H9 (cell line): ENCODE measurements around the gene NCOA1. TPM values are rescaled to one million over a fixed set of nuclear protein-coding genes. Genes with fewer than 3 reads are reported as not detected.
A peak's percentile ranks its signal among the peaks of the same experiment; 100 is the strongest.

Source experiments
- DNase-seq: peaks from one replicate; pipeline ENCODE4 v3.0.0-alpha.2; 2017
- H2AFZ ChIP-seq: one replicate; pipeline ENCODE4 v1.6.1; 2013; ENCODE audit warnings: mild to moderate bottlenecking, low read length, control low read depth, moderate library complexity
- H2AK5ac ChIP-seq: 2 replicates; pipeline ENCODE4 v1.6.1; 2013; ENCODE audit warnings: low read length, control low read depth, mixed read lengths; ENCODE audit not compliant: insufficient read length
- H2BK120ac ChIP-seq: one replicate; pipeline ENCODE4 v1.6.1; 2013; ENCODE audit warnings: low read depth, mild to moderate bottlenecking, low read length, control low read depth, inconsistent platforms; ENCODE audit not compliant: poor library complexity, severe bottlenecking
- H2BK12ac ChIP-seq: 2 replicates; pipeline ENCODE4 v1.6.1; 2013; ENCODE audit warnings: low read length, control low read depth, mixed read lengths, low read depth; ENCODE audit not compliant: insufficient read length
- H2BK15ac ChIP-seq: 2 replicates; pipeline ENCODE4 v1.6.1; 2013; ENCODE audit warnings: low read depth, low read length, control low read depth
- H2BK20ac ChIP-seq: one replicate; pipeline ENCODE4 v1.6.1; 2013; ENCODE audit warnings: low read depth, mild to moderate bottlenecking, low read length, control low read depth, inconsistent platforms; ENCODE audit not compliant: poor library complexity, severe bottlenecking
- H2BK5ac ChIP-seq: 2 replicates; pipeline ENCODE4 v1.6.1; 2013; ENCODE audit warnings: low read length, control low read depth, mixed read lengths; ENCODE audit not compliant: insufficient read length
- H3K14ac ChIP-seq: 2 replicates; pipeline ENCODE4 v1.6.1; 2013; ENCODE audit warnings: low read length, control low read depth; ENCODE audit not compliant: insufficient read depth
- H3K18ac ChIP-seq: 2 replicates; pipeline ENCODE4 v1.6.1; 2013; ENCODE audit warnings: low read depth, mild to moderate bottlenecking, mixed read lengths, low read length, control low read depth; ENCODE audit not compliant: insufficient read length
- H3K23ac ChIP-seq: 2 replicates; pipeline ENCODE4 v1.6.1; 2013; ENCODE audit warnings: low read length, control low read depth, mixed read lengths, low read depth; ENCODE audit not compliant: insufficient read length
- H3K23me2 ChIP-seq: 2 replicates; pipeline ENCODE4 v1.6.1; 2013; ENCODE audit warnings: low read depth, mild to moderate bottlenecking, mixed read lengths, low read length, control low read depth; ENCODE audit not compliant: insufficient read length, poor library complexity, severe bottlenecking
- H3K27ac ChIP-seq: 2 replicates; pipeline ENCODE4 v1.5.1; 2013; ENCODE audit warnings: low read length, control low read depth, mixed read lengths, low read depth; ENCODE audit not compliant: insufficient read length
- H3K27me3 ChIP-seq: 2 replicates; pipeline ENCODE4 v1.6.1; 2013; ENCODE audit warnings: low read length, control low read depth, inconsistent platforms; ENCODE audit not compliant: insufficient read depth
- H3K4ac ChIP-seq: 2 replicates; pipeline ENCODE4 v1.6.1; 2013; ENCODE audit warnings: low read depth, mild to moderate bottlenecking, control low read depth, inconsistent platforms, low read length, moderate library complexity
- H3K4me1 ChIP-seq: 2 replicates; pipeline ENCODE4 v1.6.1; 2013; ENCODE audit warnings: low read length, control low read depth, inconsistent platforms; ENCODE audit not compliant: insufficient read depth
- H3K4me2 ChIP-seq: 2 replicates; pipeline ENCODE4 v1.6.1; 2013; ENCODE audit warnings: low read length, control low read depth, mixed read lengths; ENCODE audit not compliant: insufficient read length, insufficient read depth
- H3K56ac ChIP-seq: 2 replicates; pipeline ENCODE4 v1.6.1; 2013; ENCODE audit warnings: low read depth, mild to moderate bottlenecking, mixed read lengths, low read length, control low read depth; ENCODE audit not compliant: insufficient read length
- H3K79me1 ChIP-seq: 2 replicates; pipeline ENCODE4 v1.6.1; 2013; ENCODE audit warnings: low read depth, mild to moderate bottlenecking, moderate library complexity, low read length, control low read depth, inconsistent platforms; ENCODE audit not compliant: insufficient read depth, poor library complexity, severe bottlenecking
- H3K79me2 ChIP-seq: 2 replicates; pipeline ENCODE4 v1.6.1; 2013; ENCODE audit warnings: low read length, control low read depth, inconsistent platforms; ENCODE audit not compliant: insufficient read depth
- H3K9ac ChIP-seq: 2 replicates; pipeline ENCODE4 v1.6.1; 2013; ENCODE audit warnings: low read length, control low read depth, mixed read lengths; ENCODE audit not compliant: insufficient read length; ENCODE audit errors: extremely low read depth
- H3K9me3 ChIP-seq: one replicate; pipeline ENCODE4 v1.6.1; 2013; ENCODE audit warnings: low read depth, low read length, inconsistent platforms; ENCODE audit not compliant: control insufficient read depth
- H3T11ph ChIP-seq: one replicate; pipeline ENCODE4 v1.6.1; 2013; ENCODE audit warnings: mild to moderate bottlenecking, low read length, control low read depth, inconsistent platforms
- H4K20me1 ChIP-seq: one replicate; pipeline ENCODE4 v1.6.1; 2013; ENCODE audit not compliant: control insufficient read depth, insufficient read length, insufficient read depth
- H4K5ac ChIP-seq: 2 replicates; pipeline ENCODE4 v1.6.1; 2013; ENCODE audit warnings: low read depth, mild to moderate bottlenecking, mixed read lengths, low read length, control low read depth; ENCODE audit not compliant: insufficient read length
- H4K8ac ChIP-seq: replicated peaks from 2 replicates; pipeline ENCODE4 v1.6.1; 2013; ENCODE audit warnings: low read length, control low read depth, mixed read lengths, low read depth; ENCODE audit not compliant: insufficient read length
- H4K91ac ChIP-seq: 2 replicates; pipeline ENCODE4 v1.6.1; 2013; ENCODE audit warnings: low read depth, mild to moderate bottlenecking, moderate library complexity, mixed read lengths, low read length, control low read depth; ENCODE audit not compliant: insufficient read length
- H3K27ac Mint-ChIP-seq, 3 experiments: 2 replicates in 2 of 3; 3 replicates in 1 of 3; pipeline ENCODE4 v1.8.0; 2020 to 2021; ENCODE audit warnings: mixed read lengths in 3 of 3, mild to moderate bottlenecking in 1 of 3, moderate library complexity in 1 of 3
- H3K27me3 Mint-ChIP-seq: 2 replicates; pipeline ENCODE4 v1.8.0; 2021; ENCODE audit warnings: low read depth, mild to moderate bottlenecking, moderate library complexity, mixed read lengths
- H3K36me3 Mint-ChIP-seq, 3 experiments: 2 replicates in 2 of 3; 3 replicates in 1 of 3; pipeline ENCODE4 v1.8.0; 2020 to 2021; ENCODE audit warnings: low read depth in 3 of 3, mixed read lengths in 3 of 3; ENCODE audit not compliant: insufficient read depth in 1 of 3
- H3K4me1 Mint-ChIP-seq, 2 experiments: 2 replicates each; pipeline ENCODE4 v1.8.0; 2020; ENCODE audit warnings: mixed read lengths in 2 of 2
- H3K4me3 Mint-ChIP-seq, 2 experiments: 2 replicates in 1 of 2; 3 replicates in 1 of 2; pipeline ENCODE4 v1.8.0; 2020 to 2021; ENCODE audit warnings: mild to moderate bottlenecking in 2 of 2, mixed read lengths in 2 of 2, moderate library complexity in 1 of 2
- H3K9me3 Mint-ChIP-seq, 2 experiments: 2 replicates in 1 of 2; 3 replicates in 1 of 2; pipeline ENCODE4 v1.8.0; 2020; ENCODE audit warnings: mild to moderate bottlenecking in 2 of 2, mixed read lengths in 2 of 2, moderate library complexity in 1 of 2
- whole genome bisulfite sequencing: extraction: QIAGEN DNeasy Blood & Tissue Kit; methylation state at CpG from one replicate; pipeline ENCODE4 v1.1.7; 2013; ENCODE audit warnings: missing lambda C conversion rate, low lambda C conversion rate, mixed read lengths; ENCODE audit not compliant: insufficient read length; ENCODE audit errors: extremely low coverage; 5-methylcytosine and 5-hydroxymethylcytosine counted together
- total RNA-seq: library from RNA; stranded (reverse); gene quantifications from 2 replicates; pipeline ENCODE4 v1.2.1, GENCODE V29; 2021
- TF ChIP-seq, protein P1 (sequence below): fragments of 200-600 bp; sonication (generic); conservative IDR thresholded peaks from 3 replicates; pipeline ENCODE4 v1.8.0; 2021; ENCODE audit warnings: antibody characterized with exemption, mild to moderate bottlenecking

NCOA1 gene
- total RNA-seq, 1 experiment from 2014 or later, result 14.8 TPM

DNA sequence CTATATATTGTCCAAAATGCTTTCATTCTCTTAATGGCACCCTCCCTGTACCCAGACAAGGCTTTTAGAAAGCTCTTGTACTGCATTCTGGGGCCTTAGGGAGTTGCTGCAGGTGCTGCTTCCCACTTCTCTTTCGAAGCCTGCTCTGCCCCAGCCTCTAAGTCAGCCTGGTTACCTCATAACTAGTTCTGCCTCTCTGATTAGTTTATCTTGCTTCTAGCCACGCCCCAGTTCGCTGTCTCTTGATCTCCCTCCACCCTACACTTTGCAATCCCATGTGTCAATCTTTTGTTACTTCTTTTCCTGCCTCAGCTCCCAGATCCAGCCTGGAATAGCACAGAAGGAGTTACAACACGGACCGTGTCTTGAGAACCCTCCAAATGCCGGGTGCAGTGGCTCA is 13.8 kb upstream of the NCOA1 start:
- Histone ChIP-seq H4K5ac (no peak overlapping the region), H2BK120ac (no peak overlapping the region), H3K9me3 (no peaks in the 10 kb centered on the region), H4K91ac (no peak overlapping the region), H3T11ph (no peak overlapping the region), H2BK15ac (no peak overlapping the region), H3K79me2 (no peaks in the 10 kb centered on the region), H4K20me1 (no peaks in the 10 kb centered on the region), H3K23ac (no peak overlapping the region), H3K4ac (no peak overlapping the region), H3K4me1 (no peaks in the 10 kb centered on the region), H3K56ac (no peak overlapping the region), H3K23me2 (no peaks in the 10 kb centered on the region), H2BK20ac (no peak overlapping the region), H3K4me2 (no peak overlapping the region), H2AFZ (no peak overlapping the region), H3K9ac (no peak overlapping the region), H4K8ac (no peak overlapping the region), H3K27me3 (no peaks in the 10 kb centered on the region), H3K79me1 (no peaks in the 10 kb centered on the region), H2AK5ac (no peak overlapping the region), H3K18ac (no peak overlapping the region), H3K14ac (no peak overlapping the region), H2BK12ac (no peak overlapping the region), H2BK5ac (no peak overlapping the region), H3K27ac (no peak overlapping the region)
- Mint-ChIP-seq H3K36me3 (peaks cover 0 to 3% (median 0%) of the 10 kb centered on the region in 3 experiments; a peak in 2 of 7 replicates), H3K27me3 (no peaks in the 10 kb centered on the region), H3K4me3 (no peak overlapping the region), H3K27ac (no peak overlapping the region), H3K4me1 (peaks cover 5 to 8% of the 10 kb centered on the region in 2 experiments; a peak in 2 of 4 replicates), H3K9me3 (peaks cover 6 to 7% of the 10 kb centered on the region in 2 experiments; a peak in 3 of 5 replicates)
- TF ChIP-seq, protein P1, sequence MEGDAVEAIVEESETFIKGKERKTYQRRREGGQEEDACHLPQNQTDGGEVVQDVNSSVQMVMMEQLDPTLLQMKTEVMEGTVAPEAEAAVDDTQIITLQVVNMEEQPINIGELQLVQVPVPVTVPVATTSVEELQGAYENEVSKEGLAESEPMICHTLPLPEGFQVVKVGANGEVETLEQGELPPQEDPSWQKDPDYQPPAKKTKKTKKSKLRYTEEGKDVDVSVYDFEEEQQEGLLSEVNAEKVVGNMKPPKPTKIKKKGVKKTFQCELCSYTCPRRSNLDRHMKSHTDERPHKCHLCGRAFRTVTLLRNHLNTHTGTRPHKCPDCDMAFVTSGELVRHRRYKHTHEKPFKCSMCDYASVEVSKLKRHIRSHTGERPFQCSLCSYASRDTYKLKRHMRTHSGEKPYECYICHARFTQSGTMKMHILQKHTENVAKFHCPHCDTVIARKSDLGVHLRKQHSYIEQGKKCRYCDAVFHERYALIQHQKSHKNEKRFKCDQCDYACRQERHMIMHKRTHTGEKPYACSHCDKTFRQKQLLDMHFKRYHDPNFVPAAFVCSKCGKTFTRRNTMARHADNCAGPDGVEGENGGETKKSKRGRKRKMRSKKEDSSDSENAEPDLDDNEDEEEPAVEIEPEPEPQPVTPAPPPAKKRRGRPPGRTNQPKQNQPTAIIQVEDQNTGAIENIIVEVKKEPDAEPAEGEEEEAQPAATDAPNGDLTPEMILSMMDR, result no peak
- DNase-seq, result peak; percentile 35
- WGBS, result no CpG with 5 or more reads among the region's 6 CpGs
